Measurements from ENCODE around the gene MGLL.

DNA sequence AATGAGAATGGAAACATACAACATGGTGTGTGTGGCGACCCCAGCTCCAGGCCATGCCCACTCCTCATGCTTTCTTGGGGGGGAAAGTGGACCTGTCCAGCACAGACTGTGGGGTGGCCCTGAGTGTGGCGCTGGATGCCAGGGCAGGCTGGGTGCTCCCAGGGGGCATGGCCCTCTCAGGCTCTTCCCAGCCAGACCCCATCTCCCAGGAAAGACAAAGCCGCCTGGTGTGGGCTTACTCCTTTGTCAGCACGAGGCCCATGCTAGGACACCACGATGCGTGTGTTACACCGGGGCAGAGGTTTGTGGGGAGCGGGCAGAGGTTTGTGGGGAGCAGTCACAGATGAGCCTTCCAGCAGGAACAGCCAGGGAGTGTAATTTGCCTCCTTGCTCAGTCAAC lies 81.1 kb downstream of the MGLL start:
- TF ChIP-seq, protein P1, sequence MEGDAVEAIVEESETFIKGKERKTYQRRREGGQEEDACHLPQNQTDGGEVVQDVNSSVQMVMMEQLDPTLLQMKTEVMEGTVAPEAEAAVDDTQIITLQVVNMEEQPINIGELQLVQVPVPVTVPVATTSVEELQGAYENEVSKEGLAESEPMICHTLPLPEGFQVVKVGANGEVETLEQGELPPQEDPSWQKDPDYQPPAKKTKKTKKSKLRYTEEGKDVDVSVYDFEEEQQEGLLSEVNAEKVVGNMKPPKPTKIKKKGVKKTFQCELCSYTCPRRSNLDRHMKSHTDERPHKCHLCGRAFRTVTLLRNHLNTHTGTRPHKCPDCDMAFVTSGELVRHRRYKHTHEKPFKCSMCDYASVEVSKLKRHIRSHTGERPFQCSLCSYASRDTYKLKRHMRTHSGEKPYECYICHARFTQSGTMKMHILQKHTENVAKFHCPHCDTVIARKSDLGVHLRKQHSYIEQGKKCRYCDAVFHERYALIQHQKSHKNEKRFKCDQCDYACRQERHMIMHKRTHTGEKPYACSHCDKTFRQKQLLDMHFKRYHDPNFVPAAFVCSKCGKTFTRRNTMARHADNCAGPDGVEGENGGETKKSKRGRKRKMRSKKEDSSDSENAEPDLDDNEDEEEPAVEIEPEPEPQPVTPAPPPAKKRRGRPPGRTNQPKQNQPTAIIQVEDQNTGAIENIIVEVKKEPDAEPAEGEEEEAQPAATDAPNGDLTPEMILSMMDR (conservative IDR thresholded peaks at IDR 0.05 in 1 of 2, IDR thresholded peaks at IDR 0.05 in 1 of 2; ENCODE audit: extremely low read depth in 1 of 2, insufficient read depth in 1 of 2, low read depth in 1 of 2, low read length in 2 of 2): no peak
- TF ChIP-seq EZH2 (IDR thresholded peaks at IDR 0.05; ENCODE audit: borderline replicate concordance, low read length): no peak
